GOT3 (cell line): ENCODE measurements around the gene VPS18.

Experiments used
- DNase-seq: peaks from one replicate; lab custom pipeline; 2025; ENCODE audit warnings: mixed read lengths; lab: John Stamatoyannopoulos, UW

VPS18 gene

GRCh38 chr15:40869686-40870085, 24.6 kb upstream of the VPS18 start:
- no peak for DNase-seq

GRCh38 chr15:40870716-40871115, 23.5 kb upstream of the VPS18 start:
- no peak for DNase-seq

- DNase-seq: no peak
Measured at GRCh38 chr15:40871749-40872617, 22.3 kb upstream of the VPS18 start.

- DNase-seq: no peak
Measured at GRCh38 chr15:40872791-40873693, 21.2 kb upstream of the VPS18 start.

- no peak for DNase-seq
Measured at GRCh38 chr15:40873694-40874561, 20.3 kb upstream of the VPS18 start, which contains the start of gene RHOV. TSS of gene RHOV (minus strand) at chr15:40874234. CDS start at chr15:40874139, 95 bp downstream.

GRCh38 chr15:40875991-40876730, 18.1 kb upstream of the VPS18 start:
- no peak for DNase-seq

GRCh38 chr15:40877694-40878093, 16.6 kb upstream of the VPS18 start:
- no peak for DNase-seq

- no peak for DNase-seq
Measured at GRCh38 chr15:40878785-40879184, 15.5 kb upstream of the VPS18 start.

GRCh38 chr15:40879609-40880008, 14.6 kb upstream of the VPS18 start:
- DNase-seq: no peak

GRCh38 chr15:40881351-40881750, 12.9 kb upstream of the VPS18 start:
- DNase-seq: no peak

GRCh38 chr15:40886586-40886985, 7.7 kb upstream of the VPS18 start:
- no peak for DNase-seq

- no peak for DNase-seq
Measured at GRCh38 chr15:40889112-40889511, 5.1 kb upstream of the VPS18 start.

- no peak for DNase-seq
Measured at GRCh38 chr15:40891138-40891537, 3.1 kb upstream of the VPS18 start.

GRCh38 chr15:40891810-40892446, 2.3 kb upstream of the VPS18 start:
- DNase-seq: no peak

- no peak for DNase-seq
Measured at GRCh38 chr15:40892447-40893012, 1.7 kb upstream of the VPS18 start.

GRCh38 chr15:40893019-40893670, 1.1 kb upstream of the VPS18 start:
- DNase-seq: no peak

GRCh38 chr15:40894681-40895448, 615 bp downstream of the VPS18 start:
- peak; percentile 15 for DNase-seq

GRCh38 chr15:40899536-40900207, 5.4 kb downstream of the VPS18 start:
- DNase-seq: no peak
